OCI-LY7 (cell line): ENCODE measurements around the gene PCDHB2.

Source experiments
- CTCF ChIP-seq: fragments of 200-600 bp; sonication (generic); conservative IDR thresholded peaks from 2 replicates; pipeline ENCODE4 v1.5.1; 2014; ENCODE audit warnings: mild to moderate bottlenecking, antibody characterized with exemption, low read length, moderate library complexity, mixed read lengths
- EZH2phosphoT487 ChIP-seq: fragments of 200-600 bp; sonication (generic); IDR thresholded peaks from 2 replicates; pipeline ENCODE4 v1.6.1; 2018; ENCODE audit warnings: low read depth, borderline replicate concordance, mild to moderate bottlenecking, mixed run types, antibody characterized with exemption, low read length, moderate library complexity, mixed read lengths

DNA sequence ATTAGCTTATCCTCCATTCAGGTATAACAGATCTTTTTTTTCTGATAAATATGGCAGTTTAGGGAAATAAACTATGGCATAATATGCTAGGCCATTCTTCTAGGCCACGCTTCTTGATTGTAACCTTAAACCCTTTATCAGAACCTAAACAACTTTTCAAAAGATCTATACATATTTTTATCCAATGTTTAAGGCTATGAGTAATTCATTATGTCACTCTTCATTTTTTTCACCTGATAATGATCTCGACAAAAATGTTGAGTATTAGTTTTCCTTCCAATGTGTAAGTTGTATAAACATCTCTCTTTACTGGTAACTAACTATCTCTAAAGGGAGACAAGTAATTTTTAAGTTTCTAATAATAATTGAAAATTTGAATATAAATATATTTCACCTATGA, 24.8 kb downstream of the PCDHB2 start:
- TF ChIP-seq CTCF: no peak
- TF ChIP-seq EZH2phosphoT487: no peak
